GM13977 (cell line): Measurements from ENCODE around the gene NDUFB7.
"Not testable (repeated sequence)": the region's sequence is repeated elsewhere in the genome, so short reads cannot be mapped to it uniquely, and the experiment has no call there.

Source experiments
- DNase-seq: peaks from one replicate; pipeline ENCODE4 v3.0.0; 2012; ENCODE audit warnings: low spot score
- CTCF ChIP-seq: IDR thresholded peaks from 2 replicates; pipeline ENCODE4 v1.5.1; 2012; ENCODE audit warnings: mild to moderate bottlenecking, control low read depth; ENCODE audit not compliant: insufficient read depth; ENCODE audit errors: extremely low read depth, missing control alignments
- in situ Hi-C: fragments of 300-500 bp; cut with MboI; formaldehyde crosslinking; loops from one replicate; pipeline ENCODE4 v1.12.0; 2022; ENCODE audit warnings: low sequenced_read_pairs, low pct_unique_long_range_greater_than_20kb, mixed read lengths, inconsistent platforms; ENCODE audit not compliant: unreplicated experiment

The NDUFB7 gene

DNA sequence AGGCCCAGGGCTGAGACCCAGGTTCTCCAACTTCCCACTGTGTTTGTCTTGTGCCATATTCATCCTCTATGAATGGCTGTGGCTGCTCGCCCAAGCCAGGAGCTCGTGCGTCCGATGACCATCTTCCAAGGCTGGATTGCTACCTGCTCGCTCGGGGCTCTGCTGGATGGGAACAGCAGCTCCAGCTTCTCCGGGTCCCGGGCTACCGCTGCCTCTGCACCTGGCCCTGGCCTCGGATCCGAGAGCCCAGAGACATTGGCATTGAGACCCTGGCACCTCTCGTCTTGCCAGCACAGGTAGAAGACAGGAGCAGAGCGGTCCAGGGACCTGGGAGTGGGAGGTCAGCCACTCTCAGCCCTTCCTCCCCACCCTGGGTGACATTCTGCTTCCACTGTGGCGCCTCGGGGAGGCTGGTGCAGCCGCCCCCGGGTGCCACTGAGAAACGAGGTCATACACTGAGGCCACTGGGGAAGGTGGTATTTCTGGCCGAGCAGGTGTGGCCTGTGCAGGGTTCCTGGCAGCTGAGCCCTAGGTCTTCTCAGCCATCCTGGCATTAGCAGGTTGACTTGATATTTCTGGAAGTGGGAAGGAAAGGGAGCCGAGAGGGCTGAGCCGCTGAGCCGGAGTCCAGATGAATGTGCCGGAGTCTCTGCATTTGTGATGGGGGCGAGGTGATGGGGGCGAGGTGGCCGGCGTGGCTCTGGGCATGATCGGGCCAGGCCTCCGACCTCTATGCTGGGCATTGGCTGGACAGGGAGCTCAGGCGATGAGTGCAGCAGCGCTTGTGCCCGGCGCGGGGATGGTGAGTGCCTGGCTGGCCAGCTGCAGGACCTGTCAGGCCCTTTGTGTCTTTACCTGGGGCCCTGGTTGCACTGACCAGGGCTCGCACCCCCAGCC, 18.6 kb downstream of the NDUFB7 start:
- DNase-seq: no peak
- in situ Hi-C loops: no loop called here
- TF ChIP-seq CTCF: no peak

GRCh38 chr19:14552006-14552360, 19.9 kb downstream of the NDUFB7 start:
- DNase-seq, in situ Hi-C loops: not testable (repeated sequence)

DNA sequence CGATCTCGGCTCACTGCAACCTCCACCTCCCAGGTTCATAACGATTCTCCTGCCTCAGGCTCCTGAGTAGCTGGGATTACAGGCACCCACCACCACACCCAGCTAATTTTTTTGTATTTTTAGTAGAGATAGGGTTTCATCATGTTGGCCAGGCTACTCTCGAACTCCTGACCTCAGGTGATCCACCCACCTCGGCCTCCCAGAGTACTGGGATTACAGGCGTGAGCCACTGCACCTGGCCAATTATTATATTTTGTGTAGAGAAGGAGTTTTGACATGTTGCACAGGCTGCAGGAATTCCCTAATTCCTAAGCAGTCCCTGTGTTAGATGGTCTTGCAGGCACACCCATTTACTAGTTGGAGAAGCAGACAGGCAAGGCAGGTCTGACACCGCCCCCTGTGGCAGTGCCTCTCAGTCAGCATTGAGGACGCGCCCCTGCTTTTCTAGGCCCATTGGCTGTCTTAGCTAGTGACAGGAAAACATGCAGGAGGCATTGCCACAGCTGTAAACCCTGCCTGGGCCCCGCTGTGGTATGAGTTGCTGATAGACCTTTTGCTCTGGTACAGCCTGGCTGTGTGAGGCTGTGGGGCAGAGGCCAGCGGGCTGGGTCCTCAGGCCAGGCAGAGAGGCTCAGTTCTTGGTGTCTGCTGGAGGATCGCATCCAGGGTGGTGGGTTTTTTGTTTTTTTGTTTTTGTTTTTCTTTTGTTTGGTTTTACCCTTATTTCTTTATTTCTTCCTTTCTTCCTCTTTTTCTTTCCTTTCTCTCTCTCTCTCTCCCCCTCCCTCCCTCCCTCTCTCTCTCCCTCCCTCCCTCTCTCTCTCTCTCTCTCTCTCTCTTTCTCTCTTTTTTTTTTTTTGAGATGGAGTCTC, 20.5 kb downstream of the NDUFB7 start:
- TF ChIP-seq CTCF: peak; percentile 38
- in situ Hi-C loops: not testable (repeated sequence)
- DNase-seq: peak; percentile 75

DNA sequence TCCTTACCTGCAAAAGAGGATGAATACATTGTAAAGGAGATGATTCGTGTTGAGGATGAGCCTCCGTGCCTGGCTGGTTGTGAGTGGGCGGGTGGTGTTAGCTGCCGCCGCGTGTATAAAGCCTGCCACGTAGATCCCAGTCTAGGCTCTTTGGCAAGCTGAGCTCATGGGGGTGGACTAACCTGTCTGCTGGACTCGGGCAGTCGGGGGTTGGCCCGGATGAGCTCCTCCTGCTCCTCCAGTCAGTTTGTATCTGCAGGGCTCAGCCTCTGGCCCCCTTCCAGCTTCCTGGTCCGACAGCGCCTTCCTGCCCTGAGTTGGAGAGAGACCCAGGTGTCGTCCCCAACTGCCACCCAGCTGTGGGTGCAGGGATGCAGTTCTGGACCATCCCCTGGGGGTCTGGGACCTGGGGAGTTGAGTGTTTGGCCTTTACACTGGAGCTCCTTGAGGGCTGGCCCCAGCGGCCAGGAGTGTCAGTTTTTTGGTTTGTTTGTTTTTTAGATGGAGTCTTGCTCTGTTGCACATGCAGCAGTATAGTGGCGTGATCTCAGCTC, 21.6 kb downstream of the NDUFB7 start:
- TF ChIP-seq CTCF: no peak
- in situ Hi-C loops: no loop called here
- DNase-seq: no peak

- no peak for TF ChIP-seq CTCF
- DNase-seq: no peak
- in situ Hi-C loops: no loop called here
Observed at GRCh38 chr19:14545716-14546082, 26.2 kb downstream of the NDUFB7 start.

DNA sequence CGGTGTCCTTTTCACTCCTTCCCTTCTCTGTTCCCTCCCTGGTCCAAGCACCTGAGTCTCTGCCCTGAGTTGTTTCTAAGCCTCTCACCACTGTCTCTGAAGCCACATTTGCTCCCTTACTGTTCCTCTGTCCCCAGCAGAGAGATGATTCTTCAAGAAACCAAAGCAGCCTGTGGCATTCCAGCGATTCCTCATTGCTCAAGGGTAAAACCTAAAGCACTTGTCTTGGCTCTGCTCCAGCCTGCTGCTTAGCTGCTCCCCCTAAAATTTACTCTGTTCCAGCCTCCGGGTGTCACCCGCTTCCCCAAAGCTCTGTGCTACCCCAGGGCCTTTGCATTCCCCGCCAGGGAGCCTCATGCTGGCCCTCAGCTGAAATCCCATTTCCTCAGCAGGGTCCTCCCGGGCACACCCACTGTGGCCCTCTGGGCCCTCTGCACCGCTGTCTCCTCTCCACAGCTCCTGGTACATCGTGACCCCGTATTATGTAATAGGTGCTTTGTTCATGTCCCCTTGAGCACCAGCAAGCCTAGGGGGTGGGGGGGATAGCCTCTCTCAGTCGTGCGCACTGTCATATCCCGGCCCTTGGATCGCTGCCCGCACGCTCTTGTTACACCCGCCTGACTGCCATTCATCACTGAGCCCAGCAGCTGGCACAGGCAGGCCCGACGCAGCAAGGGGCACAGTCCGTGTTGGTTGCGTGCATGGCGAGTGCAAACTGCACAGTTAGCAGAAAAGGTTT, 26.7 kb downstream of the NDUFB7 start:
- in situ Hi-C loops: no loop called here
- no peak for DNase-seq
- TF ChIP-seq CTCF: no peak
